Stimulated activated CD8-positive, alpha-beta memory T cell treated with anti-CD3 and anti-CD28 coated beads, Interleukin-12 subunit alpha, Interleukin-12 subunit beta, amount 100 ng/mL, for 24 hours (primary cell): ENCODE results near the gene COL4A6.

ENCODE experiments used
- DNase-seq: peaks from one replicate; pipeline ENCODE4 v3.0.0-alpha.2; 2020; ENCODE audit errors: extremely low read depth

Gene COL4A6

DNA sequence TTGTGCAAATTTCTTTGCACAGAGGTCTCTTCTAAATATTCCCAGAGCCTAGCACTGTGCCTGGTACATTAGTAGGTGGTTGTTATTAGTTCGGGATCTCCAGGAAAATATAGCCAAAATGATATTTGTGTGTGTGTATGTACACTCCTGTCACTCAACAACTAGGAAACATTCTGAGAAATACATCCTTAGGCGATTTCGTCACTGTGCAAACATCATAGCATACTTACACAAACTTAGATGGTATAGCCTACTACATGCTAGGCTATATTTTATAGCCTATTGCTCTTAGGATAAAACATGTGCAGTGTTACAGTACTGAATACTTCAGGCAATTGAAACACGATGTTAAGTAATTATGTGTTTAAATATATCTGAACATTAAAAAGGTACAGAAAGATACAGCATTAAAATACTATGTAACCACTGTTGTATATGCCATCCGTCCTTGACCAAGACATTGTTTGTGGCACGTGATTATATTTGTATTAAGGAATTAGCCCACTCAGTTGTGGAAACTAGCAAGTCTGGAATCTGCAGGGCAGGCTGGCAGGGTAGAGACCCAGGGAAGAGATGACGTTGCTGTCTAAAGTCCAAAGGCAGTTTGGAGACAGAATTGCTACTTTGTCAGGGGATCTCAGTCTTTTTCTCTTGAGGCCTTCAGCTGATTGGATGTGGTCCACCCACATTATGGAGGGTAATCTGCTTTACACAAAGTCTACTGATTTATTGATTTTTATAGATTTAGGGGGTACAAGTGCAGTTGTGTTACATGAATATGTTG lies 106.9 kb downstream of the COL4A6 start:
- DNase-seq, result no peak

DNA sequence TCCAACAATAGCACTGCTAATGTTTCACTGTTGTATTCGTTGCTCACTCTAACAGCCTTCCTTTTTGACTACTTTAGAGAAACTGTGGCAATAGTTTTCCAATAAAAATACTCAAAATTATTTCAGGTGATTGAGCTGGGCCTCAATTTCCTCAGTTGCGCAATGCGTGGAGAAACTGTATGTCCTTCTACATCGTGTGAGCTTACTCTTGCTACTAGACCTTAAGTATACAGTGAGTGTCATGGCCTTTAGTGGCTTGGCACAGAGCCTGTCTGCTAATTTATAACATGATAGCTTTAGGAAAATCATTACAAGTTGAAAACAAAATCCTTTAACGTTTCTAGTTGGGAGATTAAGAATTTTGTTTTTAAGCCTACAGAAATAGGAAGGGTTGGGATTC lies 114.5 kb downstream of the COL4A6 start:
- DNase-seq, result no peak

DNA sequence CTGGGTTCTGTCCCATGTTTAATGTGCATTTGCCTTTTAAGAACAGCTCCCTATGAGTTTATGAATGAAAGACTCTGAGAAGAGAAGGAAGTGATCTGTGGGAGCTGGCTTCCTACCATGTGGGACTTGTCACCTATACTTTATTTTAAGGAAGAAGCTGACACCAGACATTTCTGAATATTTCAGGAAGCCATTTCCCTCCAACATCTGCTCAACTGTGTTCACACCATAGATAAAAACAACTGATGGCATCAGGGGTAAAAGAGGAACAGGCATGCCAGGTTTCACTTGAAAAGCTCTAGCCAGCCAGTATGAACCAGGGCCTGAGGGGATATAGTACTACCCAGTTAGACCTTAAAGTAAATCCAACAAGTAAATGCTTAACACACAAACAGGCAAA lies 116.0 kb downstream of the COL4A6 start:
- DNase-seq, result no peak

DNA sequence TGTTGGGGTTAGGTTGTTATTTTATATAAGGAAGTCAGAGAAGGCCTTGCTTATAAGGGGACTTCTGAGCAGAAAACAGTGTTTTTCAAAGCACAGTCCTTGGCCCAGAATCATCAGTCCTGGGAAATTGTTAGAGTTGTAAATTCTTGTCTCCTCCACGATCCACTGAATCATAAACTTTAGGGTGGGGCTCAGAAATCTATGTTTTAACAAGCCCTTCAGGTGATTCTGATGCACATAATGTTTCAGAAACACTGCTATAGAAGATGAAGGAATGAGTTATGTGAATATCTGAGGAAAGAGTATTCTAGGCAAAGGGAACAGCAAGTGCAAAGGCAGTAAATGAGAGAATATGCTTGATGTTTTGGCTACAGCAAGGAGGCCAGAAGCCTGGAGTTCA lies 121.8 kb downstream of the COL4A6 start:
- DNase-seq, result no peak

DNA sequence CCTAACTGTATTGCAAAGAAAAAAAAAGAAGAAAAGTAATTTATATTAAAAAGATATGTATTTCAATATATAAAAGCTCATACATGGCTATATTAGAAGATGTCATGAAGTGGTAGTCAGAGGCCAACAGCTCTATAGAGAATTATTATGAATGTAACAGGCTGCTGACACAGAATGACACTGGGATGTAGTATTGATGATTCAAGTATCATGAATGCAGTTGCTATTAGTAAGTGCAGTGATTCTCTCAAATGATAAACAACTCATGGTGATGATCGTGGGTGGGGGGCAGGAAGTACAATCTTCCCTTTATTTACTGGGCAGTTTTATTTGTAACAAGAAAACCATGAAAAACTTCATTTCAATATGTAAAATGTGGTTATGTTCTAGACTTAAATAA lies 124.6 kb downstream of the COL4A6 start:
- no peak for DNase-seq

DNA sequence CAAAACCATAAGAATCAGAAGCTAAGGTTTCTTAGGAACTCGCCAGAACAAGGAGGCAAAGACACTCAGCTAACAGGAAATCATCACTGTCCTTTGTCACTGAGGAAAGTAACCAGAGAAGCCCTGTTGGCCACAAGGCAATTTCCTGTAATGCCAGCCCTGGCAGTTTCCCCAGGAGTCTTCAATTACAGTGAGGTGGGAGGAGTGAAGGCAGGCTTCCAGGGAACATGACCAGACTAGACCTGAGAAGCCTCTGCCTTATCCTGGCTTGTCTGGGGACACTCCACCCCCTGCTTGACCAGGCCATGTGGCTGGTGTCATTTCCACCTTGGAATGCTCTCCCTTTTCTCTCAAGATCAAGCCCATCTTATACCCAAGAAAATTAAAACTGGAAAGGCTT lies 125.3 kb downstream of the COL4A6 start:
- no peak for DNase-seq

DNA sequence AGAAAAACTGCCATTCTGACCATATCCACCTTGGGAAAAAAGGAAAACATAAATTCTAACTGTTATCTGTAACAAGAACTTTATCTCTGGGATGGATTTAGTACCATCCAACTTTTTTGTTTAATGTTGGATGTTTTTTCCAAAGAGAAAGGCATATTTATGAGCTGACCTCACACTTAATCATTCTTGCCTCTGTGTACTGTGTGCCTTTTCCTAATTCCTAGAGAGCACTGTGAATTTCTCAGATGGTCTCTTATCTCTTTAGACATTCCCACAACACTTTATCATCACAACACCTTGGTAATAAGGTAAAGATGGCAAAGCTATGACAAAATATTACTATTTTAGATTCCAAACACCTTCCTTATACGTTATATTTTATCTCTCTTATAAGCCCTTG lies 126.2 kb downstream of the COL4A6 start:
- DNase-seq, result no peak

DNA sequence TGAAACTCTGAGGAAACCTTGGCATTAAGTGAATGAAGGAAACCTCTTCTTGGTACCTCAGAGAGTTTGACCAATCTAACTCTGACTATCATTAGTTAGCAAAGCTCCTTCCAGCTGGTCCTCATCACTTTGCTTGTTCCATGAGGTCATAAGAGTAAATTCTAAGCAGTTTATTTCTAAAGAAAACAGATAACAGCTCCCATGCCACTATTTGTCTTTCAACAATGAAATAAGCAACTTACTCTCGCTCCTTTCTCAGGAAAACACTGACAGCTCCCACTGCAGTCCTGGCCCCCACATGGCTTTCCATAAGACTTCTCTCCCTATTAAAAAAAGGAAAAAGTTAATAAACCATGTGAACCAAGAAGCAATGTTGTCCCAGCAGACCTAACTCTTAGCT lies 127.7 kb downstream of the COL4A6 start:
- no peak for DNase-seq

DNA sequence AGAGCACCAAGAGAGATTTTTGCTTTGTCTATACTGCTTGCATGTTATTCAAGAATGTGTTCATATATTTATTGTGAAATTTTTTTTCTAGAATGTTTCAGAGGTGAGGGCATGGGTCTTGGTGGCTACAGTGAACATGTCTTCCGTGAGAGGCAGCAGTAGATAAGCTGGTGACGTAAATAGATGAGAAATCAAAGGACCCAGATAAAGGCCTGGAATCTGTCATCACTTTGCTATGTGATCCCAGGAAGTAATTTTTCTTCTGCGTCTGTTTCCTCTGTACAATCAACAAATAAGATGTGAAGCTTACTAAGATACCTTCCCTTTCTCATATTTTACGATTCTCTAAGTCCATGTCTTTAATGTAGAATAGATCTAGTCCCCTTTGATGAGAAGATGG lies 129.1 kb downstream of the COL4A6 start:
- DNase-seq, result no peak

DNA sequence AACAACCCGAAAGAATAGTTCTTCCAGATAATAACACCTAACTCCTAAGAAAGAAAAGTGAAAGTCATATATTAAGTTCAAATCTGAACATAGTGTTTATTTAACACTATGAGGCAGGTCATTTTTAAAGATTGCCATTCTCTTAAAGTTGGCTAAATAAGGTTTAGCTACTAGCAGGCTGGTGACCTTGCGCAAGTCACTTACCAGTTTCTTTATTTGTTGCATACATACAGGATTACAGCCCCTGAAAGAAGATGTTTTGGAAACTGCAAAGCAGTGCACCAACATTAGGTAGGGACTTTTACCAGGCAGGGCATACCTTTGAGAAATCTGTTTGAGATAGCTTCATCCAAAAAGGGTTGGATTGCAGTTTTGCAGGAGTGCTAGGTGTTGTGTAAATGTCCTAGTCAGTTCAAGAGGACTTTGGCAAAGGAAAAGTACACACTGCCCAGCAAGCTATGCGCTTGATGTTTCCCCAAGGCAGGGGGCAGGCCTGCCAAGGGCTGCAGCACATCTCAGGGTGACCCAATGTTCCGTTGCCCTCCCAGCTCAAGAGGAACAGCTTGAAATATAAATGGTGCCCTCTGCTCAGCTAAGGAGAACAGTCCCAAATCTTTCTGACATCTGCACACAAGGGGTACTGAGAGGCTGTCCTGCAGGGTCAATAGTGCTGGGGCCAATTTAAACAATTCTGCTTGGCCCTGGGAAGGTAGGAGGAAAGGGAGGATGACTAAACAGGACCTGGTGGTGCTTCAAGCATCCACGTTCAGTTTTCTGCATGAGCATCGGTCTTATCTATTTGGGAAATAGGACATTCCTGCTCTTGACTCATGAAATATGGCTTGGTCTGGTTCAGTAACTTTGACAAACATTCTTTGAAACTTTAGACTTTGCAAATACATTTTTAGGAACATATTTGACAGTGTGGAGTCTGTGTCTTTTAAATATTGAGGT lies 130.8 kb downstream of the COL4A6 start:
- DNase-seq, result no peak

DNA sequence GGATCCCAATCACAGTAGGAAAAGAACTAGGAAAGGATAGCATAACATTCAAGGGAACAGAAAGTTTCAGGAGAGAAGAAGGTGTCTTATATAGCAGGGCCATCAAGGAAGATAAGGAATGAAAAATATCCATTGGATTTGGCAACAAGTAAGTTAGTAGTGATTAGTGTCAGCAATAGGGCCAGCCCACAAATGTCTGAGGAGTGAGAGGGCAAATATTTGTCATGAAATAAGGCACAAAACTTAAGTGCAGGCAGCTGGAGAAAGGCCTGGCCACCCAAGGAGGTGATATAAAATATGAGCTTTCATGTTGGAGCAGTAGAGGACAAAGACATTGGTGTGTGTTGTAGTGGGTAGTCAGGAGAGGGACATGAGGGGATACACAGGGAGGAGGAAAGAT lies 132.1 kb downstream of the COL4A6 start:
- DNase-seq, result no peak

DNA sequence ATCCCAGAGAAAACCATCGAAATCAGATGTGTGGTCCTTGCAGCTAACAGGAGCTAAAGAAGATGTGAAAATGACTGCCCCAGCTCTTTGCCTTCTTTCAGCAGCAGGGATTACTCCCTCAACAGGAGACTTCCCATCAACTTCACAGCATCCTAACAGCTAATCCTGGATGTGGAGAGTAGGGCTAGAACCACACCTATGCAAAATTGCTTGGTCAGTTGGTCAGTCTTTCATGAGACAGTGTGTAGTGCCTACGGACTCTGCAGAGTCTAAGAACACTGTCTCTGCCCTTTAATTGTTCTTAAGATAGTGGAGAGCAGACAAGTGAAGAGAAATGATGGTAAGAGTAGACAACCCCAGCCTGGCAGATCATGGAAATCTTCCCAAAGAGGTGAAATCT lies 133.5 kb downstream of the COL4A6 start:
- DNase-seq, result no peak

DNA sequence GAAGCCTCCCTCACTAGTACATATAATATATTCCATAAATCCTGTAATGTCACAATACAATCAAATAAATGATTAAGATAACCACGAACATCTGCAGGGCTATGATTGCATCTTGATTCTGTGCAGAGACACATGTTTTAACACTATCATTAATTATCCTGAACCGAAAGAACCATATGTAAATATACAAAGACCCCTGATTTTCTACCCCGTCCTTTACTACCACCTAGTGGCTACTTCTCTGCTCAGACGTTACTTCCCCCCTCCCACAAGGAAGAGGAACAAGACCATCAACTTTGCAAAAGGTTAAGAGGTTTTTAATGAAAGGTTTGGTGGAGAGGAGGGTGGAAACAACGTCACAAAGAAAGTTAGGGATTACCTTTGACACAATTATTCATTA lies 134.0 kb downstream of the COL4A6 start:
- no peak for DNase-seq

DNA sequence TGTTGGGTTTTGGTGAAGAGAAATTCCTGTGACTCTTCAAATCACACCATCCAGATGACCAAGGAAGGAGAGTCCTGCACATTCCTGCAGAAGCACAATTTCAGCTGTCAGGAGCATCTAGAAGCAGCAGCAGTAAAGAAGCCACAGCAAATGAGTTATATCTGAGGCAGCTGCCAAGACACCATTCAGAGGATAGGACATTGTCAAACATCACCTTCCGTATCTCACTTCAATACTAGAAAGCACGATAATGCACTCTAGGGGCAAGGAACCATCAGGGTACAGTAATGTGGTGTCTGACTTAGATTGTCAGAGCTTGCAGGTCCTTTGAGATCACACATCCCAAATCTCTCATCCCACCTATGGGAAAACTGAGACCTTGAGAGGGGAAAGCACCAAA lies 134.5 kb downstream of the COL4A6 start:
- DNase-seq, result no peak

DNA sequence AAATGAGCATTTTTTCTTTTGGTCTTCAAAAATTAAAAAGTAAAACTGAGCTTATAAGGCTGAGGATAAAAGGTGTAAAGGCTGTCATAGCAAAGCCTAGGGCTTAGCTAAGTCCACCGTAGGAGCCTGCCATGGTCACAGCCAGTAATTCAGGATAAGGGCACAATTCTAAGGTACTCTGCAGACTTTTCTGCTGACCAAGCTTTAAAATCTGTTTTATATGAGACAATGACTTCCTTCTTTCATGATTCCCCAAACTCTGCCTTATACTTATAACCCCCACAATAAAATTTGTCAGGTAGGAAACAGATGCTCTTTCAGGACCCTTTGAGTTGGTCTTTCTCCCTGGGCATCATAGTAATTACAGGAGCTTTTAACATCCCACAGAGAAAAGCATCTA lies 138.5 kb downstream of the COL4A6 start:
- no peak for DNase-seq

DNA sequence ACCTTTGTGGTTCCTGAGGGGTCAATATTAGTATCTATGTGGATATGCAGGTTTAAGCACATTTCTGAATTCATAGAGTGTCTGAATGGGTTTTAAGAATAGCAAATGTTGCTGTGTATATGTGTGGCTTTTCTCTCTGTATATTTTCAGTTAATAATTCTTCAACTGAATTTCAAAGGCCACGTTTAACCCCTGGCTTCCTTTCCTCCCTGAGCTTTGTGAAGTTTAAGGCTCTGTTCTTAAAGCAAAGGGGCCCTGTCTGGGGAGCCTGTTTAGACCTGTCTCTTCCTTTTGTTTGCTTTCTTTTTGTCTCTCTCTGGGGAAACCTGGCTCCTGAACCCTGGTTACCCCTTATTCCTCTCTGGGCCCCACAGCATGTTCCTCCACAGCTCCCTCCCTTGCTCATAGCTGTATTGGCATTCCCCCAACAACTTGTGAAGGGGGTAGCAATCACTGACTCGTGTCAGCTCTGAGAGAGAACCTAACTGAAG lies 139.1 kb downstream of the COL4A6 start:
- no peak for DNase-seq

DNA sequence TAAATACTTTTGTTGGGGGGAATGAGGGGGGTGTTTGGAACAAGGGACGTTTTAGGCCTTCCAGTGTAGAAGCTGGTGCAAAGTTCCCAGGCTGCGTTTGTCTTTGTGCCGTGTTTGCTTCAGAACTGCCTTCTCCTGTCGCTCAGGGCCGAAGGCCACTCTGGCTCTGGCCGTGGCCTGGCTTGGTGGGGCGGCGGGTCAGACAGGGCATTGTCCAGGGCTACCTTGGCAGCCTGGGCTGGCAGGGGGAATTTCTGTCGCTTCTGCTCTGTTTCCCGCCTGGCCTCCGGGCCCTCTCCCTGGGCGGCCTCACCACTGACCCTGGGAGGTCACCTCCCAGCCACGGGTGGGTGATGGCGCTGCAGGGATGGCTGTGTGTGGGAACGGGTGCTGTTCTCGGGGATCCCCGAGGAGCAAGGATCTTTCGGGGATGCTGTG lies 140.0 kb downstream of the COL4A6 start:
- no peak for DNase-seq

DNA sequence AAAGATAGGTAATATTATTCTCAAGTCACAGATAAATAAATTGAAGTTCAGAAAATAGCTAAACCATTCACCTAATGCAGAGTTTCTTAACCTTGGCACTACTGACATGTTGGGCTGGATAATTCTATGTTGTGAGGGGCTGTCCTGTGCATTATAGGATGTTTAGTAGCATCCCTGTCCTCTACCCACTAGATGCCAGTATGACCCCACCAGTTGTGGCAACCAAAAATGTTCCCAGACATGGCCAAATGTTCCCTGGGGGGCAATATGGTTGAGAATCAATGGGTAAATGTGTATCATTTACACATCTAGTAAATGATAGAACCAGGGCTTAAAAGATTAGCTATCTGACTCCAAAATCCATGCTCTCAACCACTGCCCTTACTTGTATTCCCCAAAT lies 140.9 kb downstream of the COL4A6 start:
- no peak for DNase-seq

DNA sequence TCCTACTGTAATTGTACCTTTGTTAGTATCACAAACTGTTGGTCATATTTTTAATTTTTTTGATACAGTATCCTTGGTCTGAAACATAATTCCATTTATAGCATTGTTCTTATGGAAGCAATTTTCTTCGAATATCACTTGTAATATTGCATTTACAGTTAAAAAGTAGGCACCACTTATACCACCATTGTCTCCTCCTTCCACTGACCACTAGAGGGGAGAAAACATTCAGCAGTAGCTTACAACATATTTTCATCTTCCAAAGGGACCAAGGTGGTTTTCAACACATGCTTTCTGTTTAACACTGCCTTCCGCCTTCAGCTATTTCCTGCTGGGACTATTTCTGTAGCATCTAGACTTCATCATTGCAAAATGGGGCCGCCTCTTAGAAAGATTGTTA lies 146.2 kb downstream of the COL4A6 start:
- no peak for DNase-seq

DNA sequence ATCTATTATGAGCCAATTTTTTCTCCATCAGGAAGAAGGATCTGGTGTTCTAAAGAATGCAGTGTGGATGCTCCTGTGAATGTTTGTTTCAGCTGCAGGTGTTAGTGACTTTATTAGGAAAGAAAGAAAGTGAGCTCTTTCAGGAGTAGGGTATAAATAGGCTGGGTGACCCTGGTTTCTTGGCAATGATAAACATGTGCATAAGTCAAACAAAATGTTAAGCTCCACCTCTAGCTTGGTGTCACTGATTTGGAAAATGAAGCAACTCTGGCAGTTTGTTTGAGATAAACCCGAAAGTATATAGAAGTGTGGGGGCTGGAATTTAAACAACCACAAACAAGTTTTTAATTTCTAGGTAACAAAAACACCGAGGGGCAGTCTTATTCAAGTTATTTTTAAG lies 152.3 kb downstream of the COL4A6 start:
- DNase-seq, result no peak

DNA sequence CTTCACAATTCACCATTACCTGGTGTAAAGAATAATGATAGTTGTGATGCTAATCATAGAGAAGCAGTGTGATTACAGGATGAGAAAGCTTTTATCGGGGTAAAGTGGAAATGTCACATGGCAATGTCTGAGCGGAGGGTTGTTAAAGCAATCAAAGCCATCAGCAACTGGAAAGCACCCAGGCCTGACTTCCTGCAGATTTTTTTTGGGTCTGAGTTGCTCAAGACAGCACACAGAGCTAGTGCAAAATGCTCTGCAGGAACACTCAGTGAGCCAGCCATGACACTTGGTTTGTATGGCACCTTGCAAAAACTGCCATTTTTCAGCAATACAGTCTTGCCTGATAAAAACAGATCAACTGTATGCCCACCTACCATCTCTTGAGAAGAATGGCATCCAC lies 152.9 kb downstream of the COL4A6 start:
- DNase-seq, result no peak

DNA sequence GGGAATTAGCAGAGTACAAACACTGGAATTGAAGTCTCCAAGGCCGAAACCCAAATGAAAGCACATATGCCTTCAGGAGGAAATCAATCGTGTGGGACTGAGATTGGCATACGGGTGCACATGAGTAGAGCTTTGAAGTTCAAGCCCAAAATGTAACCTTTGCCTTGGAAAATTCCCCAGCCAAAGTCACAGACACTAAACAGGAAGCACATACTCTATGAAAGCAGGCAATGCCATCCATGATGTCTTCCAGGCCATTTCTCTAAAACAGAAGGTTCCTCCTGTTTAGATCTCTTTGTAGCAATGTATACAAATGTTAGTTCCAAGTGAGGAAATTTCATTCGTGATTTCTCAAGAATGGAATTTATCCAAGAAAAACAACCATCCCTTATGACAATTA lies 162.5 kb downstream of the COL4A6 start:
- DNase-seq, result no peak

DNA sequence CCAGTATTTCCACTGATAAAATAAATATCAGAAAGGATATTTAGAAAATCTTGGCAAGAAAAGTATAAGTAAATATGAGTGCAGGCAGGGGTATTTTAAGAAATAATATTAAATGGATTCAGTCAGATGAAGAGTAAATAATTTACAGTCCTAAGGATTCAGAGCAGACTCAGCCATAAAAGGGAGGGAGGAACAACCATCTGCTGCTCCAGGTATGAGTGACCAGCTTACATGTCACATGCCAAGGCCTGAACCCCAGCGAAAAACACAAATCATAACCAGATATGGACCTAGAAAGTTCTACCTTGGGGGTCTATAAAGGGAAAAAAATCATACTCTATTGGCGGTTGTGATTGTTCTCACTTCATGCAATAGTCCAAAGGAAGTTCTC lies 166.8 kb downstream of the COL4A6 start:
- no peak for DNase-seq
